ENCODE results near the gene KRT83.
"Not testable (repeated sequence)": the region's sequence is repeated elsewhere in the genome, so short reads cannot be mapped to it uniquely, and the experiment has no call there.

Gene KRT83

GRCh38 chr12:52311285-52311648, 9.9 kb downstream of the KRT83 start:
- DNase-seq (ENCODE audit: low read depth in 2 of 2, low spot score in 1 of 2): no peak

- DNase-seq (ENCODE audit: low read depth in 2 of 2, low spot score in 1 of 2): no peak
These were observed 10.4 kb downstream of the KRT83 start for GRCh38 chr12:52310622-52311284.

GRCh38 chr12:52308806-52309425, 12.3 kb downstream of the KRT83 start:
- DNase-seq (ENCODE audit: low read depth in 2 of 2, low spot score in 1 of 2): no peak

GRCh38 chr12:52307836-52308805, 13.1 kb downstream of the KRT83 start:
- no peak for DNase-seq (ENCODE audit: low read depth in 2 of 2, low spot score in 1 of 2)

GRCh38 chr12:52306731-52307130, 14.5 kb downstream of the KRT83 start:
- DNase-seq (ENCODE audit: low read depth in 2 of 2, low spot score in 1 of 2): no peak

- DNase-seq (ENCODE audit: low read depth in 2 of 2, low spot score in 1 of 2): no peak
These were observed 15.1 kb downstream of the KRT83 start for GRCh38 chr12:52305921-52306705.

- not testable (repeated sequence) for DNase-seq (ENCODE audit: low read depth in 2 of 2, low spot score in 1 of 2)
These were observed 16.2 kb downstream of the KRT83 start for GRCh38 chr12:52304941-52305411.

GRCh38 chr12:52302242-52302914, 18.8 kb downstream of the KRT83 start:
- not testable (repeated sequence) for DNase-seq (ENCODE audit: low read depth in 2 of 2, low spot score in 1 of 2)

- DNase-seq (ENCODE audit: low read depth in 2 of 2, low spot score in 1 of 2): not testable (repeated sequence)
These were observed 19.5 kb downstream of the KRT83 start for GRCh38 chr12:52301721-52302120.

- DNase-seq (ENCODE audit: low read depth in 2 of 2, low spot score in 1 of 2): no peak
These were observed 20.2 kb downstream of the KRT83 start for GRCh38 chr12:52300796-52301691.

GRCh38 chr12:52298677-52299190, 22.5 kb downstream of the KRT83 start:
- no peak for DNase-seq (ENCODE audit: low read depth in 2 of 2, low spot score in 1 of 2)

GRCh38 chr12:52296572-52297215, 24.5 kb downstream of the KRT83 start:
- DNase-seq (ENCODE audit: low read depth in 2 of 2, low spot score in 1 of 2): no peak

GRCh38 chr12:52295663-52296062, 25.5 kb downstream of the KRT83 start:
- DNase-seq (ENCODE audit: low read depth in 2 of 2, low spot score in 1 of 2): no peak

- no peak for DNase-seq (ENCODE audit: low read depth in 2 of 2, low spot score in 1 of 2)
These were observed 26.4 kb downstream of the KRT83 start for GRCh38 chr12:52294803-52295202.

GRCh38 chr12:52293926-52294325, 27.3 kb downstream of the KRT83 start:
- no peak for DNase-seq (ENCODE audit: low read depth in 2 of 2, low spot score in 1 of 2)

GRCh38 chr12:52291267-52291935, 29.8 kb downstream of the KRT83 start, which contains the start of gene KRT81:
Gene KRT81 (minus strand): TSS chr12:52291534. CDS start chr12:52291465, 69 bp downstream.
- DNase-seq (ENCODE audit: low read depth in 2 of 2, low spot score in 1 of 2): no peak

GRCh38 chr12:52290483-52291134, 30.6 kb downstream of the KRT83 start:
- not testable (repeated sequence) for DNase-seq (ENCODE audit: low read depth in 2 of 2, low spot score in 1 of 2)

All from stimulated activated CD8-positive, alpha-beta memory T cell treated with anti-CD3 and anti-CD28 coated beads, Interleukin-4, amount 100 ng/mL, for 4 hours (primary cell).